Central memory CD4-positive, alpha-beta T cell (primary cell): ENCODE measurements around the gene SOX13.

Source experiments
- DNase-seq: peaks from one replicate; pipeline ENCODE4 v3.0.0; 2022

SOX13 gene

GRCh38 chr1:204108312-204109141 lies 35.6 kb downstream of the SOX13 start:
- no peak for DNase-seq

- no peak for DNase-seq
These were observed 38.1 kb downstream of the SOX13 start for GRCh38 chr1:204110894-204111633.

- DNase-seq: no peak
These were observed 40.2 kb downstream of the SOX13 start for GRCh38 chr1:204112876-204113730.

- DNase-seq: no peak
These were observed 41.0 kb downstream of the SOX13 start for GRCh38 chr1:204113896-204114295.

- DNase-seq: no peak
These were observed 41.7 kb downstream of the SOX13 start for GRCh38 chr1:204114606-204115005.

GRCh38 chr1:204115116-204115515 lies 42.2 kb downstream of the SOX13 start:
- DNase-seq: no peak

- no peak for DNase-seq
These were observed 43.6 kb downstream of the SOX13 start for GRCh38 chr1:204116539-204116938.

GRCh38 chr1:204121840-204122555 lies 49.1 kb downstream of the SOX13 start:
- DNase-seq: no peak

GRCh38 chr1:204123376-204123775 lies 50.5 kb downstream of the SOX13 start:
- no peak for DNase-seq

GRCh38 chr1:204124639-204125038 lies 51.7 kb downstream of the SOX13 start:
- no peak for DNase-seq

GRCh38 chr1:204125759-204126351 lies 52.9 kb downstream of the SOX13 start:
- no peak for DNase-seq

GRCh38 chr1:204126386-204126785 lies 53.5 kb downstream of the SOX13 start:
- no peak for DNase-seq

GRCh38 chr1:204126956-204127355 lies 54.0 kb downstream of the SOX13 start:
- DNase-seq: no peak

- DNase-seq: no peak
These were observed 54.8 kb downstream of the SOX13 start for GRCh38 chr1:204127597-204128242.

- no peak for DNase-seq
These were observed 55.6 kb downstream of the SOX13 start for GRCh38 chr1:204128464-204128963.

GRCh38 chr1:204128964-204129896 lies 56.3 kb downstream of the SOX13 start:
- peak; percentile 51 for DNase-seq

- no peak for DNase-seq
These were observed 57.3 kb downstream of the SOX13 start for GRCh38 chr1:204130178-204130577.

GRCh38 chr1:204130981-204131892 lies 58.3 kb downstream of the SOX13 start:
- DNase-seq: no peak

- no peak for DNase-seq
These were observed 59.1 kb downstream of the SOX13 start for GRCh38 chr1:204131978-204132377.
